Measurements from ENCODE around the gene HDHD3.
A peak's percentile ranks its signal among the peaks of the same experiment; 100 is the strongest.
"Not testable (repeated sequence)": the region's sequence is repeated elsewhere in the genome, so short reads cannot be mapped to it uniquely, and the experiment has no call there.

Gene HDHD3

GRCh38 chr9:113376634-113377567 is at the start of gene HDHD3:
HDHD3 (minus strand) TSS chr9:113376986; CDS start chr9:113374354, 2,632 bp downstream.
- peak; percentile 79 for DNase-seq

- DNase-seq = no peak
Measured at GRCh38 chr9:113425072-113425471, 48.3 kb upstream of the HDHD3 start.

- DNase-seq = no peak
Measured at GRCh38 chr9:113421726-113422125, 44.9 kb upstream of the HDHD3 start.

GRCh38 chr9:113417370-113417769 is 40.6 kb upstream of the HDHD3 start:
- DNase-seq = no peak

GRCh38 chr9:113416149-113416721 is 39.4 kb upstream of the HDHD3 start:
- no peak for DNase-seq

GRCh38 chr9:113410207-113410864 is 33.5 kb upstream of the HDHD3 start, which contains the start of the genes C9orf43 and POLE3:
C9orf43 (plus strand) TSS chr9:113410747; CDS start chr9:113413494, 2,747 bp downstream.
POLE3 (minus strand) TSS chr9:113410675; CDS start chr9:113410293, 382 bp downstream.
- DNase-seq = peak; percentile 97

GRCh38 chr9:113409883-113410206 is 33.1 kb upstream of the HDHD3 start:
- no peak for DNase-seq

GRCh38 chr9:113409481-113409880 is 32.7 kb upstream of the HDHD3 start:
- DNase-seq = peak; percentile 13

- peak; percentile 65 for DNase-seq
Measured at GRCh38 chr9:113406873-113407511, 30.2 kb upstream of the HDHD3 start.

- DNase-seq = not testable (repeated sequence)
Measured at GRCh38 chr9:113406353-113406752, 29.6 kb upstream of the HDHD3 start.

GRCh38 chr9:113403646-113404045 is 26.9 kb upstream of the HDHD3 start:
- DNase-seq = no peak

- DNase-seq = peak; percentile 99
Measured at GRCh38 chr9:113401027-113401792, 24.4 kb upstream of the HDHD3 start, which contains the start of gene ALAD. ALAD (minus strand) TSS chr9:113401284; CDS start chr9:113393559, 7,725 bp downstream.

GRCh38 chr9:113399646-113400200 is 22.9 kb upstream of the HDHD3 start:
- no peak for DNase-seq

GRCh38 chr9:113398796-113399195 is 22.0 kb upstream of the HDHD3 start:
- no peak for DNase-seq

- no peak for DNase-seq
Measured at GRCh38 chr9:113397203-113397631, 20.4 kb upstream of the HDHD3 start.

GRCh38 chr9:113395000-113395861 is 18.4 kb upstream of the HDHD3 start:
- DNase-seq = no peak

- no peak for DNase-seq
Measured at GRCh38 chr9:113393281-113393680, 16.5 kb upstream of the HDHD3 start.

- no peak for DNase-seq
Measured at GRCh38 chr9:113391917-113392316, 15.1 kb upstream of the HDHD3 start.

GRCh38 chr9:113390192-113390960 is 13.6 kb upstream of the HDHD3 start:
- no peak for DNase-seq

- no peak for DNase-seq
Measured at GRCh38 chr9:113389451-113389850, 12.7 kb upstream of the HDHD3 start.

All from EL (cell line).